ENCODE measurements around the gene PTPN5.
"Not testable (repeated sequence)": the region's sequence is repeated elsewhere in the genome, so short reads cannot be mapped to it uniquely, and the experiment has no call there.

Gene PTPN5

GRCh38 chr11:18699269-18699596 lies 92.4 kb downstream of the PTPN5 start:
- Histone ChIP-seq H3K4me3 (peak overlapping the region; percentile 78), H3K9me3 (ENCODE audit: low read depth, low read length) (no peaks in the 10 kb centered on the region), H3K36me3 (ENCODE audit: insufficient read depth, low read length) (no peaks in the 10 kb centered on the region), H3K27ac (no peak overlapping the region), H3K9ac (ENCODE audit: insufficient read length) (no peak overlapping the region)
- no peak for DNase-seq (ENCODE audit: low read depth, low spot score)
- TF ChIP-seq FOXP2 (optimal IDR thresholded peaks at IDR 0.05; ENCODE audit: control extremely low read depth, extremely low read length, insufficient read depth) (no peak), POLR2AphosphoS5 (IDR thresholded peaks at IDR 0.05; ENCODE audit: borderline replicate concordance, low read depth, low read length) (no peak), EZH2 (IDR thresholded peaks at IDR 0.05) (no peak)

GRCh38 chr11:18698341-18699268 lies 93.0 kb downstream of the PTPN5 start, which contains the start of gene TMEM86A:
TSS of gene TMEM86A (plus strand) at chr11:18698779. CDS start at chr11:18698887, 108 bp downstream.
- no peak within 1 kb of the TSS for H3K9ac ChIP-seq (ENCODE audit: insufficient read length)
- no peak for DNase-seq (ENCODE audit: low read depth, low spot score)
- TF ChIP-seq FOXP2 (optimal IDR thresholded peaks at IDR 0.05; ENCODE audit: control extremely low read depth, extremely low read length, insufficient read depth) (no peak), POLR2AphosphoS5 (IDR thresholded peaks at IDR 0.05; ENCODE audit: borderline replicate concordance, low read depth, low read length) (no peak), EZH2 (IDR thresholded peaks at IDR 0.05) (no peak)
- H3K9me3 ChIP-seq (ENCODE audit: low read depth, low read length), result no peaks in the 10 kb centered on the region
- no peak within 1 kb of the TSS for H3K27ac ChIP-seq
- H3K4me3 ChIP-seq, result peak within 1 kb of the TSS; percentile 78
- no peaks in the 10 kb centered on the region for H3K36me3 ChIP-seq (ENCODE audit: insufficient read depth, low read length)

GRCh38 chr11:18697576-18697975 lies 94.0 kb downstream of the PTPN5 start:
- DNase-seq (ENCODE audit: low read depth, low spot score), result no peak
- H3K9ac ChIP-seq (ENCODE audit: insufficient read length), result no peak overlapping the region
- H3K9me3 ChIP-seq (ENCODE audit: low read depth, low read length), result no peaks in the 10 kb centered on the region
- no peaks in the 10 kb centered on the region for H3K36me3 ChIP-seq (ENCODE audit: insufficient read depth, low read length)
- no peak overlapping the region for H3K27ac ChIP-seq
- TF ChIP-seq FOXP2 (optimal IDR thresholded peaks at IDR 0.05; ENCODE audit: control extremely low read depth, extremely low read length, insufficient read depth) (no peak), POLR2AphosphoS5 (IDR thresholded peaks at IDR 0.05; ENCODE audit: borderline replicate concordance, low read depth, low read length) (no peak), EZH2 (IDR thresholded peaks at IDR 0.05) (no peak)
- no peak overlapping the region for H3K4me3 ChIP-seq

- Histone ChIP-seq H3K9ac (ENCODE audit: insufficient read length) (no peak overlapping the region), H3K9me3 (ENCODE audit: low read depth, low read length) (no peaks in the 10 kb centered on the region), H3K27ac (no peak overlapping the region), H3K4me3 (no peak overlapping the region), H3K36me3 (ENCODE audit: insufficient read depth, low read length) (no peaks in the 10 kb centered on the region)
- TF ChIP-seq POLR2AphosphoS5 (IDR thresholded peaks at IDR 0.05; ENCODE audit: borderline replicate concordance, low read depth, low read length) (no peak), FOXP2 (optimal IDR thresholded peaks at IDR 0.05; ENCODE audit: control extremely low read depth, extremely low read length, insufficient read depth) (no peak), EZH2 (IDR thresholded peaks at IDR 0.05) (no peak)
- no peak for DNase-seq (ENCODE audit: low read depth, low spot score)
These were observed 94.9 kb downstream of the PTPN5 start for GRCh38 chr11:18696638-18697225.

GRCh38 chr11:18692941-18693760 lies 98.4 kb downstream of the PTPN5 start:
- Histone ChIP-seq H3K9ac (ENCODE audit: insufficient read length) (no peak overlapping the region), H3K9me3 (ENCODE audit: low read depth, low read length) (no peaks in the 10 kb centered on the region), H3K4me3 (no peak overlapping the region), H3K27ac (no peak overlapping the region), H3K36me3 (ENCODE audit: insufficient read depth, low read length) (no peaks in the 10 kb centered on the region)
- no peak for TF ChIP-seq POLR2AphosphoS5 (IDR thresholded peaks at IDR 0.05; ENCODE audit: borderline replicate concordance, low read depth, low read length)
- no peak for TF ChIP-seq EZH2 (IDR thresholded peaks at IDR 0.05)
- TF ChIP-seq FOXP2 (optimal IDR thresholded peaks at IDR 0.05; ENCODE audit: control extremely low read depth, extremely low read length, insufficient read depth), result no peak
- no peak for DNase-seq (ENCODE audit: low read depth, low spot score)

- not testable (repeated sequence) for H3K9ac ChIP-seq (ENCODE audit: insufficient read length); DNase-seq (ENCODE audit: low read depth, low spot score); H3K9me3 ChIP-seq (ENCODE audit: low read depth, low read length); H3K36me3 ChIP-seq (ENCODE audit: insufficient read depth, low read length); H3K27ac ChIP-seq; H3K4me3 ChIP-seq
These were observed 100.0 kb downstream of the PTPN5 start for GRCh38 chr11:18691467-18692140.

GRCh38 chr11:18684267-18684666 lies 107.3 kb downstream of the PTPN5 start:
- H3K27ac ChIP-seq, result no peak overlapping the region
- no peak for DNase-seq (ENCODE audit: low read depth, low spot score)
- H3K9ac ChIP-seq (ENCODE audit: insufficient read length), result no peak overlapping the region
- no peaks in the 10 kb centered on the region for H3K9me3 ChIP-seq (ENCODE audit: low read depth, low read length)
- no peak overlapping the region for H3K4me3 ChIP-seq
- TF ChIP-seq POLR2AphosphoS5 (IDR thresholded peaks at IDR 0.05; ENCODE audit: borderline replicate concordance, low read depth, low read length), result no peak
- TF ChIP-seq EZH2 (IDR thresholded peaks at IDR 0.05), result no peak
- TF ChIP-seq FOXP2 (optimal IDR thresholded peaks at IDR 0.05; ENCODE audit: control extremely low read depth, extremely low read length, insufficient read depth), result no peak
- no peaks in the 10 kb centered on the region for H3K36me3 ChIP-seq (ENCODE audit: insufficient read depth, low read length)

GRCh38 chr11:18682466-18682865 lies 109.1 kb downstream of the PTPN5 start:
- DNase-seq (ENCODE audit: low read depth, low spot score), result no peak
- Histone ChIP-seq H3K4me3 (no peak overlapping the region), H3K27ac (no peak overlapping the region), H3K9me3 (ENCODE audit: low read depth, low read length) (no peaks in the 10 kb centered on the region), H3K9ac (ENCODE audit: insufficient read length) (no peak overlapping the region), H3K36me3 (ENCODE audit: insufficient read depth, low read length) (no peaks in the 10 kb centered on the region)
- no peak for TF ChIP-seq FOXP2 (optimal IDR thresholded peaks at IDR 0.05; ENCODE audit: control extremely low read depth, extremely low read length, insufficient read depth)
- no peak for TF ChIP-seq EZH2 (IDR thresholded peaks at IDR 0.05)
- no peak for TF ChIP-seq POLR2AphosphoS5 (IDR thresholded peaks at IDR 0.05; ENCODE audit: borderline replicate concordance, low read depth, low read length)

- not testable (repeated sequence) for DNase-seq (ENCODE audit: low read depth, low spot score); H3K27ac ChIP-seq; H3K9me3 ChIP-seq (ENCODE audit: low read depth, low read length); H3K9ac ChIP-seq (ENCODE audit: insufficient read length); H3K36me3 ChIP-seq (ENCODE audit: insufficient read depth, low read length); H3K4me3 ChIP-seq
These were observed 109.6 kb downstream of the PTPN5 start for GRCh38 chr11:18681949-18682348.
